ENCODE results near the gene CCDC40. TPM values are rescaled to one million over a fixed set of nuclear protein-coding genes. Genes with fewer than 3 reads are reported as not detected.

CCDC40 gene
- total and polyA plus RNA-seq, 2 of the 13 experiments (the other 11 are each of a cell fraction or from before 2014, with no cell fraction given): 4.1 to 5.5 TPM

GRCh38 chr17:80146121-80147034 lies 109.9 kb downstream of the CCDC40 start (continued):
- TF ChIP-seq ZNF414 (CRISPR knock-in tag; IDR thresholded peaks at IDR 0.05): peak; percentile 63; the same call in 1 of the 2 replicates
- peak; percentile 76 for TF ChIP-seq ZNF501 (CRISPR knock-in tag; IDR thresholded peaks at IDR 0.05)
- peak; percentile 66; the same call in 1 of the 2 replicates for TF ChIP-seq ZNF547 (CRISPR knock-in tag; IDR thresholded peaks at IDR 0.05)
- no peak for TF ChIP-seq KDM2A (CRISPR knock-in tag; IDR thresholded peaks at IDR 0.05; ENCODE audit: borderline replicate concordance, low read depth)
- TF ChIP-seq HDAC6 (IDR thresholded peaks at IDR 0.05; ENCODE audit: low read depth, low read length): no peak
- 0 out of 2 replicates have a peak, but pooled peaks have one; percentile 8 for TF ChIP-seq ZBTB3 (CRISPR knock-in tag; IDR thresholded peaks at IDR 0.05; ENCODE audit: borderline replicate concordance, low read depth)
- no peak for TF ChIP-seq DPF2 (CRISPR knock-in tag; IDR thresholded peaks at IDR 0.05; ENCODE audit: borderline replicate concordance, low read depth)
- TF ChIP-seq ZNF616 (CRISPR knock-in tag; IDR thresholded peaks at IDR 0.05; ENCODE audit: low read depth): no peak; the same call in 1 of the 2 replicates
- TF ChIP-seq U2AF2 (IDR thresholded peaks at IDR 0.05; ENCODE audit: low read depth, low read length): no peak
- 0 out of 2 replicates have a peak, but pooled peaks have one; percentile 25 for TF ChIP-seq MXD3 (CRISPR knock-in tag; IDR thresholded peaks at IDR 0.05)
- 0 out of 2 replicates have a peak, but pooled peaks have one; percentile 17 for TF ChIP-seq ZNF510 (CRISPR knock-in tag; IDR thresholded peaks at IDR 0.05; ENCODE audit: low read depth)
- 0 out of 2 replicates have a peak, but pooled peaks have one; percentile 45 for TF ChIP-seq AFF4 (CRISPR knock-in tag; IDR thresholded peaks at IDR 0.05)
- TF ChIP-seq IKZF5 (CRISPR knock-in tag; IDR thresholded peaks at IDR 0.05): 0 out of 2 replicates have a peak, but pooled peaks have one; percentile 1
- TF ChIP-seq ZNF597 (CRISPR knock-in tag; IDR thresholded peaks at IDR 0.05): 0 out of 2 replicates have a peak, but pooled peaks have one; percentile 64
- TF ChIP-seq PREB (CRISPR knock-in tag; IDR thresholded peaks at IDR 0.05): peak; percentile 91; the same call in 1 of the 2 replicates
- TF ChIP-seq FOXO4 (CRISPR knock-in tag; conservative IDR thresholded peaks at IDR 0.05): peak; percentile 93; the same call in 1 of the 2 replicates
